ENCODE results near the gene ARHGEF1.
A peak's percentile ranks its signal among the peaks of the same experiment; 100 is the strongest.

The ARHGEF1 gene

GRCh38 chr19:41876847-41877832, 5.8 kb upstream of the ARHGEF1 start, which contains the start of gene CD79A:
CD79A (plus strand) TSS chr19:41877279; CDS start chr19:41877305, 26 bp downstream.
- peak; percentile 62 for DNase-seq (ENCODE audit: low read depth)
- TF ChIP-seq, protein P1, sequence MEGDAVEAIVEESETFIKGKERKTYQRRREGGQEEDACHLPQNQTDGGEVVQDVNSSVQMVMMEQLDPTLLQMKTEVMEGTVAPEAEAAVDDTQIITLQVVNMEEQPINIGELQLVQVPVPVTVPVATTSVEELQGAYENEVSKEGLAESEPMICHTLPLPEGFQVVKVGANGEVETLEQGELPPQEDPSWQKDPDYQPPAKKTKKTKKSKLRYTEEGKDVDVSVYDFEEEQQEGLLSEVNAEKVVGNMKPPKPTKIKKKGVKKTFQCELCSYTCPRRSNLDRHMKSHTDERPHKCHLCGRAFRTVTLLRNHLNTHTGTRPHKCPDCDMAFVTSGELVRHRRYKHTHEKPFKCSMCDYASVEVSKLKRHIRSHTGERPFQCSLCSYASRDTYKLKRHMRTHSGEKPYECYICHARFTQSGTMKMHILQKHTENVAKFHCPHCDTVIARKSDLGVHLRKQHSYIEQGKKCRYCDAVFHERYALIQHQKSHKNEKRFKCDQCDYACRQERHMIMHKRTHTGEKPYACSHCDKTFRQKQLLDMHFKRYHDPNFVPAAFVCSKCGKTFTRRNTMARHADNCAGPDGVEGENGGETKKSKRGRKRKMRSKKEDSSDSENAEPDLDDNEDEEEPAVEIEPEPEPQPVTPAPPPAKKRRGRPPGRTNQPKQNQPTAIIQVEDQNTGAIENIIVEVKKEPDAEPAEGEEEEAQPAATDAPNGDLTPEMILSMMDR (conservative IDR thresholded peaks at IDR 0.05; ENCODE audit: low read depth, low read length), result no peak
- no peak within 1 kb of the TSS for H3K4me3 ChIP-seq (ENCODE audit: low read length)

DNA sequence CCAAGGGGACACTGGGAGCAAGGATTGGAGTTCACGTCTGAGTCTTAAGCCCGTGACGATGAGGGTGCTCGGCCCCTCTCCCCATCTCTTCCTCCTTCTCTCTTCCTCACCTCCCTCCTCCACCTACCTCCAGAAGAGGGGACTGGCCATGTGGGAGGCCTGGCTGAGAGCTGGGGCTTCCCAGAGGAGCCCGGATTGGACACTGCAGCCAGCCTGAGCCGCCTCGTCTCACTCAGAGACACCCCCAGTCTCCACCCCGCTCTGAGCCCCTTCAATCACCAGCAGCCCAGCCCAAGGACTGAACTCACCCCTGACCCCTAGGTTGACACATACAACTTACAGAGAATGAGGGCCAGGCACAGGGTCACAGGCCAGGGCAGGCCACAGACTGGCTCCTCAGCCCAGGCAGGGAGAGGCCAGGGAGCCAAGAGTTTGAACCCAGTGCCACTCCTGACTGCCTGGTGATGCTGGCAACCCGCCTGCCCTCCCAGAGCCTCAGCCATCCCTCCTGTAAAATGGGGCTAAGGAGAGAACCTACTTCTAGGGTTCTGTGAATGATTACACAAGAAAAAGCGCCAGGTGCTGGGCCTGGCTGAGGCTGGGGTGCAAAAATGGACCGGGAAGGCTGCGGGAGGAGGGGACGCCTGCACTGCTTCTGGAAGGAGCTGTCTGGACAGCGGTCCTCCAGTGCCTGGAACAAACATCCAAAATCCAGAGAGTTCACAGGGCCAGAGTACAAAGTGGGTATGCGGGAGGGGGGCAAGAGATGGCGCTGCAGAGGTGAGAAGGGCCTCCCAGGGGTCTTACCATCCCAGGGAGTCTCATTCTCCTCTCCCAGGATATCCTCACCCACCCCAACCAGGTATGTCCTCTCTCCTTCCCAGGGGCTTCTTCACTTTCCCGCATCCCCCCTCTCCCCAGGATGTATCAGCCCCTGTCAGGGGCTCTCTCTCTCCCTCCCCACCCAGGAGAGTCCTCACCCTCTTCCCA, 4.8 kb upstream of the ARHGEF1 start:
- DNase-seq (ENCODE audit: low read depth), result no peak
- TF ChIP-seq, protein P1 (conservative IDR thresholded peaks at IDR 0.05; ENCODE audit: low read depth, low read length), result no peak
- no peak overlapping the region for H3K4me3 ChIP-seq (ENCODE audit: low read length)

DNA sequence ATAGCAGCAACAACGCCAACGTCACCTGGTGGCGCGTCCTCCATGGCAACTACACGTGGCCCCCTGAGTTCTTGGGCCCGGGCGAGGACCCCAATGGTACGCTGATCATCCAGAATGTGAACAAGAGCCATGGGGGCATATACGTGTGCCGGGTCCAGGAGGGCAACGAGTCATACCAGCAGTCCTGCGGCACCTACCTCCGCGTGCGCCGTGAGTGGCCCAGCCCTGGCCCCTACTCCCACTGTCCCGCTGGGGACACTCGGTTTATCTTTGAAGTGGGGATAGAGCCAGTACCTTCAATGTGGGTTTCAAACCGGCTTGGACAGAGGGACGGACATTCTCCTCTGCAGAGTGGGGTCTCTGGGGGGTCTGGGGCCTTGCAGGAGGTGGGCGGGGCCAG, 3.9 kb upstream of the ARHGEF1 start:
- H3K4me3 ChIP-seq (ENCODE audit: low read length), result no peak overlapping the region
- TF ChIP-seq, protein P1 (conservative IDR thresholded peaks at IDR 0.05; ENCODE audit: low read depth, low read length), result no peak
- DNase-seq (ENCODE audit: low read depth), result no peak

DNA sequence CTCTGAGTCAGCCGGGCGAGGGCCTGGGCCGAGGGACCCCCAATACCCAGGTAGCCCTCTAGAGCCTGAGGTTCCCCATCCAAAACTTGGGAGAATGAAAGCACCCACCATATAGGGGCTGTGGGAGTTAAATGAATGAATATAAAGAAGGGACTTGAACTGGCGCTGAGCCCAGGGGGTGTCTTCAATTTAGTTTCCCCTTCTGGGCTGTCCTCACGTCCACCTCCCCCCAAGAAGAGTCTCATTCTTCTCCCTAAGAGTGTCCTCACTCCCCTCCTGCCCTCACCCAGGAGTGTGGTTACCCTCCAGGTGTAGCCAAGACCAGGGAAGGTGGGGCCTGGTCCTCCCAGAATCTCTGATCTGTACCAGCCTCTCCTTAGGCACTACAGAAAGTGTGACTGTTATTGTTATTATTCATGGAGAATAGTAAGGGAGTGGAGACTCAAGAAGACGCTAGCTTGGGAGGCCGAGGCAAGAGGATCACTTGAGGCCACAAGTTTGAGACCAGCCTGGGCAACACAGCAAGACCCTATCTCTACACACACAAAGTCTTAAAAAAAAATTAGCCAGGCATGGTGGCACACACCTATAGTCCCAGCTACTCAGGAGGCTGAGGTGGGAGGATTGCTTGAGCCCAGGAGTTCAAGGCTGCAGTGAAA, 3.2 kb upstream of the ARHGEF1 start:
- no peak for DNase-seq (ENCODE audit: low read depth)
- no peak overlapping the region for H3K4me3 ChIP-seq (ENCODE audit: low read length)
- TF ChIP-seq, protein P1 (conservative IDR thresholded peaks at IDR 0.05; ENCODE audit: low read depth, low read length), result no peak

DNA sequence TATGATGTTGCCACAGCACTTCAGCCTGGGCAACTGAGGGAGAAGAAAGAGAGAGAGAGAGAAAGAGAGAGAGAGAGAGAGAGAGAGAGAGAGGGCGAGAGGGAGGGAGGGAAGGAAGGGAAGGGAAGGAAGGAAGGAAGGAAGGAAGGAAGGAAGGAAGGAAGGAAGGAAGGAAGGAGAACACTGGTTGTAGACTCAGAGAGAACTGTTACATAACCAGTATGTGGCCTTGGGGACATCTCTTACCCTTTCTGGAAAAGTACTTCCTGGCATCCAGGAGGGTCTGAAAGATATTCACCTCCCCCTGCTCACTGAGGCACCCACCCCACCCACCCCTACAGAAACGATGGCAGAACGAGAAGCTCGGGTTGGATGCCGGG, 2.7 kb upstream of the ARHGEF1 start:
- DNase-seq (ENCODE audit: low read depth), result no peak
- TF ChIP-seq, protein P1 (conservative IDR thresholded peaks at IDR 0.05; ENCODE audit: low read depth, low read length), result no peak
- H3K4me3 ChIP-seq (ENCODE audit: low read length), result no peak overlapping the region

DNA sequence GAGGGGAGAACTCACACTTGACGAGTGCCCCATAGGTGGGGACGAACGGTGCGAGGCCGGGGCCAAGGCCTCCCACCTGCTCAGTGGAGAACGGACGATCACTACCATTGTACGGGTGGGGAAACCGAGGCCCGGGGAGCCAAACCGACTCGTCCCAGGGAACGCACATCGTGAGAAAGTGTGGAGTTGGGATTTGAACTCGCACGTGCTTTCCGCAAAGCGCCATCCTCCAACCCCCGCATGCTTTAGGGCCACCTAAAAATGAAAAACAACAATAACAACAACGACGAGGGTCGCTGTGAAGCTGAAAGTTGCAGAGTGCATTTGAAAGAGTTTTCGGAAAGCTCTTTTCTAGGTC, 458 bp downstream of the ARHGEF1 start:
- DNase-seq (ENCODE audit: low read depth), result no peak
- TF ChIP-seq, protein P1 (conservative IDR thresholded peaks at IDR 0.05; ENCODE audit: low read depth, low read length), result no peak
- peak overlapping the region; percentile 90 for H3K4me3 ChIP-seq (ENCODE audit: low read length)
